Small intestine (tissue), 16 donors: ENCODE measurements around the gene HEPHL1. TPM values are rescaled to one million over a fixed set of nuclear protein-coding genes. Genes with fewer than 3 reads are reported as not detected.
"Not testable (repeated sequence)": the region's sequence is repeated elsewhere in the genome, so short reads cannot be mapped to it uniquely, and the experiment has no call there.

ENCODE experiments used
- DNase-seq, 2 donors: peaks; one replicate each; pipeline versions ENCODE4 v3.0.0 to v3.0.0-alpha.2; 2013
- FAIRE-seq: peaks from 2 replicates; lab custom pipeline; 2012; peaks lifted over from hg19 to GRCh38; lab: Jason Lieb, UNC
- H3K27ac ChIP-seq, 3 donors: one replicate each; pipeline ENCODE4 v1.5.1; 2013; ENCODE audit warnings: low read length in 2 of 3, mild to moderate bottlenecking in 2 of 3, control low read depth in 1 of 3, inconsistent platforms in 1 of 3, low read depth in 1 of 3, moderate library complexity in 1 of 3
- H3K27me3 ChIP-seq, 3 donors: one replicate each; pipeline ENCODE4 v1.6.1; 2013; ENCODE audit warnings: low read length in 3 of 3, inconsistent platforms in 1 of 3; ENCODE audit not compliant: control insufficient read depth in 3 of 3, insufficient read depth in 3 of 3
- H3K36me3 ChIP-seq, 3 donors: one replicate each; pipeline ENCODE4 v1.6.1; 2013; ENCODE audit warnings: low read length in 3 of 3, inconsistent platforms in 1 of 3, low read depth in 1 of 3, mild to moderate bottlenecking in 1 of 3, moderate library complexity in 1 of 3; ENCODE audit not compliant: control insufficient read depth in 3 of 3, insufficient read depth in 2 of 3
- H3K4me1 ChIP-seq, 3 donors: one replicate each; pipeline ENCODE4 v1.6.1; 2013; ENCODE audit warnings: low read length in 2 of 3, inconsistent platforms in 1 of 3, low read depth in 1 of 3, mild to moderate bottlenecking in 1 of 3, moderate library complexity in 1 of 3; ENCODE audit not compliant: control insufficient read depth in 3 of 3, insufficient read depth in 2 of 3
- H3K4me3 ChIP-seq, 3 donors: one replicate each; pipeline ENCODE4 v1.5.1; 2013; ENCODE audit warnings: low read length in 3 of 3, control low read depth in 1 of 3, inconsistent platforms in 1 of 3, low read depth in 1 of 3, mild to moderate bottlenecking in 1 of 3, moderate library complexity in 1 of 3
- H3K9me3 ChIP-seq, 2 donors: one replicate each; pipeline ENCODE4 v1.6.1; 2013; ENCODE audit warnings: low read depth in 1 of 2, low read length in 1 of 2; ENCODE audit not compliant: control insufficient read depth in 2 of 2, insufficient read depth in 1 of 2
- WGBS, 3 donors: extraction: QIAGEN DNeasy Blood & Tissue Kit; methylation state at CpG; one replicate each; pipeline ENCODE4 v1.1.7; 2013; 5-methylcytosine and 5-hydroxymethylcytosine counted together
- long read RNA-seq, 10 donors: transcript quantifications; one replicate each; lab custom pipeline, GENCODE V29; 2026
- polyA plus RNA-seq, 4 donors: library from polyadenylated mRNA; stranded (reverse) in 3 of 4; unstranded in 1 of 4; fragments of 200-250 nt in 3 of 4; fragments of 120-200 nt in 1 of 4; gene quantifications; one replicate each; pipeline versions ENCODE4 v1.2.1 to v1.2.3, GENCODE V29; 2013
- donor health status: healthy with polysubstance abuse.
- donor health status: control.
- donor health status: control.
- donor health status: Bipolar disorder and iron deficiency.
- donor health status: healthy.

HEPHL1 gene, protein sequence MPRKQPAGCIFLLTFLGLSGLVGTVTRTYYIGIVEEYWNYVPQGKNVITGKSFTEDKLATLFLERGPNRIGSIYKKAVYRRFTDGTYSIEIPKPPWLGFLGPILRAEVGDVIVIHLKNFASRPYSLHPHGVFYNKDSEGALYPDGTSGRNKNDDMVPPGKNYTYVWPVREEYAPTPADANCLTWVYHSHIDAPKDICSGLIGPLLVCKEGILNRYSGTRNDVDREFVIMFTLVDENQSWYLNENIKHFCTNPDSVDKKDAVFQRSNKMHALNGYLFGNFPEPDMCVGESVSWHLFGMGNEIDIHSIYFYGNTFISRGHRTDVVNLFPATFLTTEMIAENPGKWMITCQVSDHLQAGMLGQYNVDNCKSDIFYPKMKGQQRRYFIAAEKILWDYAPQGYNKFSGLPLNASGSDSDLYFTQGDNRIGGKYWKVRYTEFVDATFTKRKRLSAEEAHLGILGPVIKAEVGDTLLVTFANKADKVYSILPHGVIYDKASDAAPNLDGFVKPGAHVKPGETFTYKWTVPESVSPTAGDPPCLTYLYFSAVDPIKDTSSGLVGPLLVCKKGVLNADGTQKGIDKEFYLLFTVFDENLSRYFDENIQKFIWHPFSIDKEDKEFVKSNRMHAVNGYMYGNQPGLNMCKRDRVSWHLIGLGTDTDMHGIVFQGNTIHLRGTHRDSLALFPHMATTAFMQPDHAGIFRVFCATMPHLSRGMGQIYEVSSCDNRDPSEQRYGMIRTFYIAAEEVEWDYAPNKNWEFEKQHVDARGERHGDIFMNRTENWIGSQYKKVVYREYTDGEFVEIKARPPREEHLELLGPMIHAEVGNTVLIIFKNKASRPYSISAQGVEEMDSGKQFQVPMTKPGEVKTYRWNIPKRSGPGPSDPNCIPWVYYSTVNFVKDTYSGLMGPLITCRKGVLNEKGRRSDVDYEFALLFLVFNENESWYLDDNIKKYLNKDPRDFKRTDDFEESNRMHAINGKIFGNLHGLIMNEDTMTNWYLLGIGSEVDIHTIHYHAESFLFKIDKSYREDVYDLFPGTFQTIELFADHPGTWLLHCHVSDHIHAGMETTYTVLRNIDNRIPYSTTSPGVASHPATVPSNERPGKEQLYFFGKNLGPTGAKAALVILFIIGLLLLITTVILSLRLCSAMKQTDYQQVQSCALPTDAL
- under 1 TPM in 1 of 4 donors, not detected in 3; 0.74 TPM for polyA plus RNA-seq
- long read RNA-seq, donor 1, partial matches to known transcripts = 55 of 55 reads
- long read RNA-seq, donor 1, other reads (novel, unspliced or antisense) = 0 of 55 reads
- long read RNA-seq, donor 2 = 0 reads
- long read RNA-seq, donor 3 = 0 reads
- long read RNA-seq, donor 4 = 0 reads
- long read RNA-seq, donor 5 = 0 reads
- long read RNA-seq, donor 6 = 0 reads
- long read RNA-seq, donor 7 = 0 reads
- long read RNA-seq, donor 8 = 0 reads
- long read RNA-seq, donor 9, partial matches to known transcripts = 5 of 5 reads
- long read RNA-seq, donor 9, other reads (novel, unspliced or antisense) = 0 of 5 reads
- long read RNA-seq, donor 10 = 0 reads

DNA sequence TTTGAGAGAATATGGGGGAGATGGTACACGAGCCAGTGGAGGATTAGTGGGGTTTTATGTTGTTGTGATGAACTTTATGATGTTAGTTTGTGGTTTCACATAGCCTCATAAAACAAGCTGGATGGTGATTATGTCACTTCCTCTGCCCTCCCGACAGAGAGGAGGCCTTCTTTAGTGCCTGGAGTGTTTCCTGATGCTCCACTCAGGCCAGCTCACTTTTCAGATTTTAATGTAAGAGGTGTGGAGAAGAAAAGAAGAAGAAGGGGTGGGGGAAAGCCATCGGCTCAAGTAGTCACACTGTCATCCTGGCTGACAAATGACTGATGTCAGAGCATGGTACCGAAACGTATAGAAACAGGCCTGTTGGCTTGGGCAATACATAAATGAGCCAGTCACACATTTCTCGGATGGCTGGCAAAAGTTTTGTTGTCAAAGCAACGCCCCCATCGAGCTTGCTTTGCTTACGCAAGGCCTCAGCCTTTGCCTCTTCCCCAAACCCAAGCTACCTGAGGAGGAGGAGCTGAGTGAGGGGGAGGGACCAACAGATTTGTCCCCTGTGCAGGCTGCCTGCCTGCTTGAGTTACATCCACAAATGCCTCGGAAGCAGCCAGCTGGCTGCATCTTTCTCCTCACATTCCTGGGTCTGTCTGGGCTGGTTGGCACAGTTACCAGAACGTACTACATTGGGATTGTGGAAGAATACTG lies at the start of gene HEPHL1:
HEPHL1 (plus strand) TSS at position 578 of the 705 bp plus-strand sequence; CDS start at position 593, 15 bp downstream.
- Histone ChIP-seq H3K36me3 (no peaks in the 10 kb centered on the region), H3K4me1 (no peaks in the 10 kb centered on the region), H3K27ac (no peak within 1 kb of the TSS), H3K4me3 (no peak within 1 kb of the TSS), H3K27me3 (peaks cover 0 to 2% (median 0%) of the 10 kb centered on the region in 3 donors), H3K9me3 (peaks cover 0 to 3% of the 10 kb centered on the region in 2 donors)
- no peak for DNase-seq
- 62 to 67% (median 64%) methylated on average over 11 of the region's 11 CpGs for WGBS, 3 donors
- no peak for FAIRE-seq

DNA sequence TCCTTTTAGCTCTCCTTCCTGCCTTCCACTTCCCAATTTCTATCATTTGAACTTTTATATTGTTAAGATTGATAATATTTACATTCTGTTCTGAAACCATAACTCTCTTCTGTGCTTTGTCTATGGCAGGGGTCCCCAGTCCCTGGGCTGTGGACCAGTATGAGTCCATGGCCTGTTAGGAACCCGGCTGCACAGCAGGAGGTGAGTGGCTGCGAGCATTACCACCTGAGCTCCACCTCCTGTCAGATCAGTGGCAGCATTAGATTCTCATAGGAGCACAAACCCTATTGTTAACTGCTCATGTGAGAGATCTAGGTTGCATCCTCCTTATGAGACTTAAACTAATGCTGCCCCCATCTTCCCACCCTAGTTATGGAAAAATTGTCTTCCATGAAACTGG lies 48.4 kb upstream of the HEPHL1 start:
- Histone ChIP-seq H3K27ac (no peak overlapping the region), H3K36me3 (no peaks in the 10 kb centered on the region), H3K9me3 (peaks cover 0 to 20% of the 10 kb centered on the region in 2 donors), H3K4me3 (no peak overlapping the region), H3K27me3 (no peaks in the 10 kb centered on the region), H3K4me1 (no peaks in the 10 kb centered on the region)
- no peak for FAIRE-seq
- WGBS, 3 donors = 52 to 67% (median 62%) methylated on average over 2 of the region's 2 CpGs
- no peak for DNase-seq

DNA sequence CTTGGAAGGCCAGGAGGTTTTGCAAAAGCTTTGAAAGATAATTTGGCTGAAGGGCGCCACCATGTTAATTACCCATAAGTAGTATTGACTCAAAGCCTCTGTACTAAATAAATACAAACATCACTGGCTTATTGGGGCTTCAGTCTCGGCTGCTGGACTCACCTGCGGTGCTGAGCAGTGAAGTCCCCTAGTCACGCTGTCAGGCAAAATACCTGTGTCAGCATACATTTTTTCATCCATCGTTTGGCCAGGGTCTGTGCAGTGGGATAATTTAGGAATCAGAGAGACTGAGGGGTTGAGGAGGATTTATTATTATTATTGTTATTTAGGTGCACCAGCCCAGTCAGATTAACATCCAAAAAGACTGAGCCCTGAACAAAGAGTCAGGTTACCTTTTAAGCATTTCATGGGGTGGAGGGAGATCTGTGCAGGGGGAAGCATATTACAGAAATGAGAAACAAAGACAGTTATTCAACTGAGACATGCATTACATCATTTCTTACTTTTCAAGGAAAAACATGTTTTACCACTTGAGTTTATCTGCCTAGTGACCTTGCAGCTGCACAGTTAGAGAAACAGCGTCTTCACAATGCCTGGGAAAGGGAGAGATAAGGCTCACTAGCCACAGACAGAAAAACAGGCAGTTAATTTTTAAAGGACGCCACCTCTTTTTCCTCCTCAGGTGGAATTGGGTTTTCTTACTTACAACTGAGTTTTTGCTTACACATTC lies 47.7 kb upstream of the HEPHL1 start:
- H3K27me3 ChIP-seq, H3K27ac ChIP-seq, H3K36me3 ChIP-seq, FAIRE-seq, H3K4me3 ChIP-seq, H3K4me1 ChIP-seq: not testable (repeated sequence)
- DNase-seq = peak in 1 of 2 donors; percentile 2
- WGBS, 3 donors = 50 to 71% (median 63%) methylated on average over 7 of the region's 7 CpGs
- H3K9me3 ChIP-seq = peaks cover 0 to 20% of the 10 kb centered on the region in 2 donors

GRCh38 chr11:93974759-93975158 lies 46.4 kb upstream of the HEPHL1 start:
- Histone ChIP-seq H3K27me3 (no peaks in the 10 kb centered on the region), H3K9me3 (peaks cover 0 to 23% of the 10 kb centered on the region in 2 donors), H3K4me1 (no peaks in the 10 kb centered on the region), H3K36me3 (no peaks in the 10 kb centered on the region), H3K27ac (no peak overlapping the region), H3K4me3 (no peak overlapping the region)
- DNase-seq (no peak), FAIRE-seq (no peak)

GRCh38 chr11:93976577-93977254 lies 44.4 kb upstream of the HEPHL1 start:
- not testable (repeated sequence) for FAIRE-seq, H3K4me3 ChIP-seq, H3K36me3 ChIP-seq, H3K27me3 ChIP-seq, H3K4me1 ChIP-seq, H3K27ac ChIP-seq, DNase-seq
- peaks cover 0 to 23% of the 10 kb centered on the region in 2 donors for H3K9me3 ChIP-seq
- WGBS, 3 donors = 73 to 77% (median 73%) methylated on average over 3 of the region's 3 CpGs

DNA sequence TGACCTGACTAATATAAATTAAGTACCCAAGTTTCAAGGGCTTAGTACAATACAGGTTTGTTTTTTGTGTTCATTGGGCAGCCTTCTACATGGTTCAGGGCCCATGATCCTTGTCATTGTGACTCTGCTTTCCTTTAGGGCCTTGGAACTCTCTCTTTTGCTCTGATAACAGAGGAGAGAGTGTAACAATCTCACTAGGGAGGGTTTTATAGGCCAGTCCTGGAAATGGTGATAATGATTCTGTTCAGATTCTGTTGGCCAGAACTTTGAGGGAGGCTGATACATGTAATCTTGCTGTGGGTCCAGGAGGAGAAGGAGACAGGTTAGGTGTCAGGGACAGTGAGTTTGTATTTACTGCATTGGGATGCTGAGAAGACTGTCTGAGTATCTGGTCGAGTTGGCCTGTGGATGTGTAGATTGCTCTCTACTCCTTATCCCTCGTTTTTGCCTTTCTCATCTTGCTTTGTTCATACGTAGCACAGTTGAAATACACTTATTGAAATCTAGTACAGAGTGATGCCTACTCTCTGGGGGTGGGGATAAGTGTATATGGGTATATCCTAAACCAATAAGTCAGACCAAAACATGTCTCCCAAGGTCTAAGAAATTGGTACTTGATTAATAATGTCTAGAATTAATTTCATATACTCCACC lies 37.5 kb upstream of the HEPHL1 start:
- Histone ChIP-seq H3K36me3 (no peaks in the 10 kb centered on the region), H3K27ac (no peak overlapping the region), H3K4me1 (no peaks in the 10 kb centered on the region), H3K9me3 (peaks cover 0 to 3% of the 10 kb centered on the region in 2 donors), H3K27me3 (no peaks in the 10 kb centered on the region), H3K4me3 (no peak overlapping the region)
- no peak for FAIRE-seq
- 54 to 57% (median 57%) methylated on average over 3 of the region's 3 CpGs for WGBS, 3 donors
- DNase-seq = no peak
